Measurements from ENCODE around the gene SDC1.
"Not testable (repeated sequence)": the region's sequence is repeated elsewhere in the genome, so short reads cannot be mapped to it uniquely, and the experiment has no call there.

SDC1 gene

DNA sequence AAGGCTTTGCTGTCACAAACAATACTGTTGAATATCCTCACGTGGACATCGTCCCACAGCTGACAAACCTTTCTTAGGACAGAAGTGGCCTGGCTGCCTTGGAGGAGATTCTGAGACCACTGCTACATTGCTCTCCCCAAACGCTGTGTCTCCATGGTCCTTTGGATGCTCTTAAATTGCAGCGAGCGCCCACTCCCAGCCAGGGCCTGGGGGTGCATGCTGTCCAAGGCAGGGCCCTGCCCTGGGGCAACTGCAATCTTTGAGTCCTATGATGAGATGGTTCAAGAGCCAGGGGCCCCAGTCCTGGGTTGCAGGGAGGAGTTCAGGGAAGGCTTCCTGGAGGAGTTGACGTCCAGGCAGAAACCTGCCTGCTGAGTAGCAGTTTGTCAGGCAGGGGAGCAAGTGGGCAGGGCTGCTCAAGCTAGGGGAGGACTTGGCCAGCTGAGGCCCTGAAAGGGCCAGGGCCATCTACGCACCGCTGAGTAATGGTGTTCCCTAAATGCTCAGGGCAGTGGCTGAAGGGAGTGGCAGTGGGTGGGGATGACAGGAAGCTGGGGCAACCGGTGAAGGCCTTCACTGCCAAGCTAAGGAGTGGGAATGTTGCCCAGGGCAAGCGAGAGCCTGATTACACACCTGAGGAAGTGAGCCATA, 10.8 kb upstream of the SDC1 start:
- Histone ChIP-seq H3K4me3 (no peak overlapping the region), H3K27ac (no peak overlapping the region)
- no peak for DNase-seq (ENCODE audit: low spot score)
- TF ChIP-seq, protein P1, sequence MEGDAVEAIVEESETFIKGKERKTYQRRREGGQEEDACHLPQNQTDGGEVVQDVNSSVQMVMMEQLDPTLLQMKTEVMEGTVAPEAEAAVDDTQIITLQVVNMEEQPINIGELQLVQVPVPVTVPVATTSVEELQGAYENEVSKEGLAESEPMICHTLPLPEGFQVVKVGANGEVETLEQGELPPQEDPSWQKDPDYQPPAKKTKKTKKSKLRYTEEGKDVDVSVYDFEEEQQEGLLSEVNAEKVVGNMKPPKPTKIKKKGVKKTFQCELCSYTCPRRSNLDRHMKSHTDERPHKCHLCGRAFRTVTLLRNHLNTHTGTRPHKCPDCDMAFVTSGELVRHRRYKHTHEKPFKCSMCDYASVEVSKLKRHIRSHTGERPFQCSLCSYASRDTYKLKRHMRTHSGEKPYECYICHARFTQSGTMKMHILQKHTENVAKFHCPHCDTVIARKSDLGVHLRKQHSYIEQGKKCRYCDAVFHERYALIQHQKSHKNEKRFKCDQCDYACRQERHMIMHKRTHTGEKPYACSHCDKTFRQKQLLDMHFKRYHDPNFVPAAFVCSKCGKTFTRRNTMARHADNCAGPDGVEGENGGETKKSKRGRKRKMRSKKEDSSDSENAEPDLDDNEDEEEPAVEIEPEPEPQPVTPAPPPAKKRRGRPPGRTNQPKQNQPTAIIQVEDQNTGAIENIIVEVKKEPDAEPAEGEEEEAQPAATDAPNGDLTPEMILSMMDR (IDR thresholded peaks at IDR 0.05), result no peak

DNA sequence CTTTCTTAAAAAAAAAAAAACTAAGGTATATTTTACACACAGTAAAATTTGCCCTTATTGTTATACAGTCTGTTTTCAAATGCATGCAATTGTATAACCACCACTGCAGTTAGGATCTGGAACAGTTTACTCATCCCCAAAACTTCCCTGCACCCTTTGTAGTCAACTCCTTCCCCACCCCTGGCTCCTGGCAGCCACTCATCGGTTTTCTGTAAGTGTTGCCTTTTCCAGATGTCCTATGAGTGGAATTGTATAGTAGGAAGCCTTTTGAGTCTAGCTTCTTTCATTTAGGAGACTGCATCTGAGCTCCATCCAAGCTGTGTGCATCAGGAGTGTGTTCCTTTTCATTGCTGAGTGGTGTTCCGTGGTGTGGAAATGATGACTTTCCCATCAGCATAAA, 9.7 kb upstream of the SDC1 start:
- DNase-seq (ENCODE audit: low spot score); H3K4me3 ChIP-seq: not testable (repeated sequence)

DNA sequence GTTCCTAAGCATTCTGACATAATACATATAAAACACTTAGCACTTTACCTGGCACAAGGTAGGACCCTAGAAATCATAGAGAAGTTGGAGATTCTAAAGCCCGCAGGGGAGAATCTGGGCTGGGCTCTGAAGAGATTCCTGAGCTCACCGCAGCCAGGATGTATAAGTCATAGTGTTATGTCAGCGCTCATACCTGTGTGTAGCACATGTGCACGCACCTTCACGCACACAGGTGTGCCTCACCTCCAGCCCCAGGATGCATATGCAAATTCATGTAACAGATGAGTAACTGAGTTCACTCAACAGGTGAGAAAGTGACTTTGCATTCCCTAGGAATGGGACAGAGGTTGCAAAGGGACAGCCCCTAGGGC, 7.9 kb upstream of the SDC1 start:
- TF ChIP-seq, protein P1 (IDR thresholded peaks at IDR 0.05), result no peak
- DNase-seq (ENCODE audit: low spot score), result no peak
- H3K4me3 ChIP-seq, result no peak overlapping the region
- no peak overlapping the region for H3K27ac ChIP-seq

More for the DNA sequence above, 9.7 kb upstream of the SDC1 start:
- H3K27ac ChIP-seq, result not testable (repeated sequence)

DNA sequence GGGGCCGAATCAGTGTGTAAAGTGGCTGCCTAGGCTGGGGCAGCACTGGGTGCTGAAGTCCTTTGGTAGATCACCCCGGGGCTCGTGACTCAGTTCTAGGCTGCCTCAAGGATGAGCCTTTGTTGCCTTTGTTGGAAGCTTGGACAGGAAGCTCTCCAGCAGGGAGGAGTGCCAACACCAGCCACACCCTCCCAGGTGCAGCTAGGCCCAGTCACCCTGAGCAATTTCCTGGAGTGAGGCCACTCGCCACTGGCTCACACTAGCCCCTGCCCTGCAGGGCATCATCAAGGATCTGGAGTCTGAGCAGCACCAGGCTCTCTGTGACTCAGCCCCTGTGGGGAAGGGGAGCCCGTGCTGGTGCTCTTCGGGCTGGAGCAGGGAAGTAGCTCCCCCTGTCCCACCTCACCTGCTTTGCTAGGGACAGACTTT, 6.7 kb upstream of the SDC1 start:
- TF ChIP-seq, protein P1 (IDR thresholded peaks at IDR 0.05), result no peak
- DNase-seq (ENCODE audit: low spot score), result no peak
- H3K27ac ChIP-seq, result no peak overlapping the region

DNA sequence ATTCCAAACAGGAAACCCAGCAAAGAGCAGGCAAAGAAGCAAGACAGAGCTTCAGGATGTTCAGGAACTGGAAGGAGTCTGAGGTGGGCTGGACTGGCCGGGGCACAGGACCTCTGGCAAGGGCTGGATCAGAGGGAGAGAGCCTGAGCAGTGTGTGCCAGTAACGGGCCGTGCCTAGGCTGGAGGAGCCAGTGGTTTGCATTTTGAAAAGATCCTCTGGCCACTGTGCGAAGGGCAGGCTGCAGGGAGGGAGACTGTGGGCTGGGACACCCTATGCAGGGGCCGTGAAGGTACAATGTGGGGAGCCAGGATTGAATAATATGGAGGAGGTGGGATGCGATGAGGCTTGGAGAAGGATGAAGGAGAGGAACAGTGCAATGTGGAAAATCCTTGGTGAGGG, 6.2 kb upstream of the SDC1 start:
- H3K27ac ChIP-seq, result no peak overlapping the region
- H3K4me3 ChIP-seq, result no peak overlapping the region
- no peak for DNase-seq (ENCODE audit: low spot score)
- TF ChIP-seq, protein P1 (IDR thresholded peaks at IDR 0.05), result no peak

More for the DNA sequence above, 6.7 kb upstream of the SDC1 start:
- H3K4me3 ChIP-seq, result no peak overlapping the region

DNA sequence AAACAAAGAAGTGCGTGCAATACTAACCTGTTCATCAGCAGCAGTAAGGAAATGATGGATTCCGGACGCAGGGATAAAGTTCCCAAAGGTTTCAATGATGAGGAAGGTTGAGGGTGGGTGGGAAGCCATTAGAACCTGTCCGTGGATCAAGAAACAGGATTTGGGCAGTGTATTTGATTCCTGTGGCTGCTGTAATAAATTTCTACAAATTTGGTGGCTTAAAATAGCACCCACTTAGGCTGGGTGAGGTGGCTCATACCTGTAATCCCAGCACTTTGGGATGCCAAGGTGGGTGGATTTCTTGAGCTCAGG, 5.1 kb upstream of the SDC1 start:
- Histone ChIP-seq H3K4me3 (no peak overlapping the region), H3K27ac (no peak overlapping the region)
- TF ChIP-seq, protein P1 (IDR thresholded peaks at IDR 0.05), result no peak
- no peak for DNase-seq (ENCODE audit: low spot score)

DNA sequence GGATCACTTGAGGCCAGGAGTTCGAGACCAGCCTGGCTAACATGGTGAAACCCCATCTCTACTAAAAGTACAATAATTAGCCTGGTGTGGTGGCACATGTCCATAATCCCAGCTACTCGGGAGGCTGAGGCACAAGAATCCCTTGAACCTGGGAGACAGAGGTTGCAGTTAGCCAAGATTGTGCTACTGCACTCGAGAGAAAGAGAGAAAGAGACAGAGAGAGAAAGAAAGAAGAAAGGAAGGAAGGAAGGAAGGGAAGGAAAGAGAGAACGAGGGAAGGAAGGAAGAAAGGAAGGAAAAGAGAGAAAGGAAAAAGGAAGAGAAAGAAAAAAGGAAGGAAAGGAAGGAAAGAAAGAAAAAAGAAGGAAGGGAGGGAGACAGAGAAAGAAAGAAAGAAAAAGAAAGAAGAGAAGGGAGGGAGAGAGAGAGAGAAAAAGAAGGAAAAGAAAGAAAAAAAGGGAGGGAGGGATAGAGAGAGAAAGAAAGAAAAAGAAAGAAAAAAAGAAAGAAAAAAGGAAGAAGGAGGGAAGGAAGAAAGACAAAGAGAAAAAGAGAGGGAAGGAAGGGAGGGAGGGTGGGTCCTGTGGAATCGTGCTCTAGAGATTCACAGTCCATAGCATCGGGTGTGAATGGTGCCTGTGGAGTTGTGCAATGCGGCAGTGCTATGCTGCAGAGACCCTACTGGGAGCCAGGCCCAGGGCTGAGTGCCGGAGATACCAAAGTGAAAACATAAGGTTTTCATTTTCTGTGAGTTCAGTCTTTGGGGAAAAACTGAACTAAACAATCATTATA, 4.6 kb upstream of the SDC1 start:
- no peak overlapping the region for H3K4me3 ChIP-seq
- TF ChIP-seq, protein P1 (IDR thresholded peaks at IDR 0.05), result no peak
- DNase-seq (ENCODE audit: low spot score), result peak; percentile 12
- H3K27ac ChIP-seq, result no peak overlapping the region
